ENCODE data around the gene EHMT1.
A peak's percentile ranks its signal among the peaks of the same experiment; 100 is the strongest.
"Not testable (repeated sequence)": the region's sequence is repeated elsewhere in the genome, so short reads cannot be mapped to it uniquely, and the experiment has no call there.

The EHMT1 gene

GRCh38 chr9:137763271-137763955, 144.6 kb downstream of the EHMT1 start:
- DNase-seq, result no peak

- DNase-seq, result peak; percentile 12
These were observed 145.4 kb downstream of the EHMT1 start for GRCh38 chr9:137764171-137764671.

- no peak for DNase-seq
These were observed 146.2 kb downstream of the EHMT1 start for GRCh38 chr9:137764981-137765380.

GRCh38 chr9:137765536-137765935, 146.7 kb downstream of the EHMT1 start:
- no peak for DNase-seq

- DNase-seq, result no peak
These were observed 152.8 kb downstream of the EHMT1 start for GRCh38 chr9:137771580-137771979.

GRCh38 chr9:137772281-137772873, 153.6 kb downstream of the EHMT1 start:
- no peak for DNase-seq

- no peak for DNase-seq
These were observed 156.1 kb downstream of the EHMT1 start for GRCh38 chr9:137774775-137775386.

- no peak for DNase-seq
These were observed 157.6 kb downstream of the EHMT1 start for GRCh38 chr9:137776306-137776995.

GRCh38 chr9:137777761-137778160, 159.0 kb downstream of the EHMT1 start:
- DNase-seq, result no peak

- DNase-seq, result no peak
These were observed 159.5 kb downstream of the EHMT1 start for GRCh38 chr9:137778336-137778735.

- no peak for DNase-seq
These were observed 160.1 kb downstream of the EHMT1 start for GRCh38 chr9:137778914-137779313.

GRCh38 chr9:137780031-137780430, 161.2 kb downstream of the EHMT1 start:
- DNase-seq, result not testable (repeated sequence)

- no peak for DNase-seq
These were observed 163.2 kb downstream of the EHMT1 start for GRCh38 chr9:137781906-137782585.

GRCh38 chr9:137783521-137783920, 164.7 kb downstream of the EHMT1 start:
- DNase-seq, result no peak

- DNase-seq, result no peak
These were observed 165.2 kb downstream of the EHMT1 start for GRCh38 chr9:137784046-137784445.

- DNase-seq, result peak; percentile 20
These were observed 166.1 kb downstream of the EHMT1 start for GRCh38 chr9:137784641-137785513.

- peak; percentile 25 for DNase-seq
These were observed 166.9 kb downstream of the EHMT1 start for GRCh38 chr9:137785704-137786161.

- DNase-seq, result peak; percentile 74
These were observed 167.7 kb downstream of the EHMT1 start for GRCh38 chr9:137786511-137786920.

- no peak for DNase-seq
These were observed 168.6 kb downstream of the EHMT1 start for GRCh38 chr9:137787381-137787780.

- no peak for DNase-seq
These were observed 169.1 kb downstream of the EHMT1 start for GRCh38 chr9:137787786-137788505.

Measured in fibroblast of skin of scalp (primary cell).